PC-3 (cell line): Measurements from ENCODE around the gene HIGD1B. TPM values are rescaled to one million over a fixed set of nuclear protein-coding genes. Genes with fewer than 3 reads are reported as not detected.

Experiments used
- ATAC-seq: fragments of 200-7000 bp; cut with Tn5 transposase; 2 replicates; pipeline ENCODE4 v1.9.1; 2020; ENCODE audit warnings: mild to moderate bottlenecking, moderate library complexity
- BruUV-seq: library from RNA; stranded (reverse); fragments of 400-500 nt; replicated peaks from 2 replicates; lab custom pipeline; 2021; lab: Mats Ljungman, UMichigan
- CTCF ChIA-PET: fragments of 300-600 bp; sonication (Branson Sonifier 250); formaldehyde crosslinking; loops from one replicate; lab custom pipeline; 2022; ENCODE audit warnings: antibody characterized with exemption; lab: Charles Lee
- POLR2A ChIA-PET: fragments of 300-600 bp; sonication (Branson Sonifier 250); formaldehyde crosslinking; loops from one replicate; lab custom pipeline; 2022; ENCODE audit warnings: antibody characterized with exemption; ENCODE audit not compliant: unreplicated experiment; lab: Charles Lee
- DNase-seq: peaks from one replicate; pipeline ENCODE4 v3.0.0-alpha.2; 2015
- H2AFZ ChIP-seq: fragments of 300-600 bp; sonication (generic); 2 replicates; pipeline ENCODE4 v1.6.0; 2016; ENCODE audit warnings: antibody characterized with exemption, low read length
- H3F3A ChIP-seq: fragments of 300-600 bp; sonication (generic); one replicate; pipeline ENCODE4 v1.6.0; 2017; ENCODE audit warnings: antibody characterized with exemption, low read length, control low read depth, mild to moderate bottlenecking; ENCODE audit not compliant: unreplicated experiment
- H3K27ac ChIP-seq: fragments of 300-600 bp; sonication (generic); 2 replicates; pipeline ENCODE4 v1.5.1; 2016; ENCODE audit warnings: mild to moderate bottlenecking, low read length
- H3K27me3 ChIP-seq: fragments of 300-600 bp; sonication (generic); 2 replicates; pipeline ENCODE4 v1.6.1; 2016; ENCODE audit warnings: low read length, mixed read lengths
- H3K36me3 ChIP-seq: fragments of 300-600 bp; sonication (generic); 2 replicates; pipeline ENCODE4 v1.6.1; 2016; ENCODE audit warnings: low read depth, mixed run types, low read length, mixed read lengths
- H3K4me1 ChIP-seq: fragments of 300-600 bp; sonication (generic); 2 replicates; pipeline ENCODE4 v1.5.1; 2016; ENCODE audit warnings: low read length; ENCODE audit not compliant: insufficient read depth
- H3K4me2 ChIP-seq: fragments of 300-600 bp; sonication (generic); 2 replicates; pipeline ENCODE4 v1.6.0; 2016; ENCODE audit warnings: low read length
- H3K4me3 ChIP-seq: fragments of 300-600 bp; sonication (generic); 2 replicates; pipeline ENCODE4 v1.5.1; 2016; ENCODE audit warnings: mild to moderate bottlenecking, low read length, mixed read lengths
- H3K79me2 ChIP-seq: fragments of 300-600 bp; sonication (generic); 2 replicates; pipeline ENCODE4 v1.6.1; 2017; ENCODE audit warnings: low read length, mixed read lengths
- H3K9ac ChIP-seq: fragments of 300-600 bp; sonication (generic); 2 replicates; pipeline ENCODE4 v1.6.0; 2016; ENCODE audit warnings: mild to moderate bottlenecking, low read length
- H3K9me2 ChIP-seq: fragments of 300-600 bp; sonication (generic); replicated peaks from 2 replicates; pipeline ENCODE4 v1.6.1; 2016; ENCODE audit warnings: mixed run types, low read length, mixed read lengths
- H3K9me3 ChIP-seq: fragments of 300-600 bp; sonication (generic); 2 replicates; pipeline ENCODE4 v1.6.1; 2016; ENCODE audit warnings: low read length, mixed read lengths
- H4K20me1 ChIP-seq: fragments of 300-600 bp; sonication (generic); 2 replicates; pipeline ENCODE4 v1.6.1; 2016; ENCODE audit warnings: low read length, mixed read lengths
- CTCF ChIP-seq: fragments of 300-600 bp; sonication (generic); conservative IDR thresholded peaks from 2 replicates; pipeline ENCODE4 v1.5.1; 2017; ENCODE audit warnings: antibody characterized with exemption, low read depth, mild to moderate bottlenecking, low read length
- EZH2 ChIP-seq: fragments of 300-600 bp; sonication (generic); IDR thresholded peaks from one replicate; pipeline ENCODE4 v1.6.1; 2017; ENCODE audit warnings: antibody characterized with exemption, mild to moderate bottlenecking, low read length; ENCODE audit not compliant: unreplicated experiment
- EZH2phosphoT487 ChIP-seq: fragments of 300-600 bp; sonication (generic); IDR thresholded peaks from 2 replicates; pipeline ENCODE4 v1.6.1; 2018; ENCODE audit warnings: mild to moderate bottlenecking, antibody characterized with exemption, low read length, borderline replicate concordance
- intact Hi-C: fragments of 100-400 bp; cut with micrococcal nuclease; formaldehyde crosslinking; loops from 2 replicates; pipeline ENCODE4 v1.9.0; 2023
- total RNA-seq: library from RNA; depleted of rRNA; stranded (reverse); fragments of >200 nt; gene quantifications from 2 replicates; pipeline ENCODE4 v1.2.3, GENCODE V29; 2014

The HIGD1B gene
- total RNA-seq, 1 experiment from 2014 or later: not detected

DNA sequence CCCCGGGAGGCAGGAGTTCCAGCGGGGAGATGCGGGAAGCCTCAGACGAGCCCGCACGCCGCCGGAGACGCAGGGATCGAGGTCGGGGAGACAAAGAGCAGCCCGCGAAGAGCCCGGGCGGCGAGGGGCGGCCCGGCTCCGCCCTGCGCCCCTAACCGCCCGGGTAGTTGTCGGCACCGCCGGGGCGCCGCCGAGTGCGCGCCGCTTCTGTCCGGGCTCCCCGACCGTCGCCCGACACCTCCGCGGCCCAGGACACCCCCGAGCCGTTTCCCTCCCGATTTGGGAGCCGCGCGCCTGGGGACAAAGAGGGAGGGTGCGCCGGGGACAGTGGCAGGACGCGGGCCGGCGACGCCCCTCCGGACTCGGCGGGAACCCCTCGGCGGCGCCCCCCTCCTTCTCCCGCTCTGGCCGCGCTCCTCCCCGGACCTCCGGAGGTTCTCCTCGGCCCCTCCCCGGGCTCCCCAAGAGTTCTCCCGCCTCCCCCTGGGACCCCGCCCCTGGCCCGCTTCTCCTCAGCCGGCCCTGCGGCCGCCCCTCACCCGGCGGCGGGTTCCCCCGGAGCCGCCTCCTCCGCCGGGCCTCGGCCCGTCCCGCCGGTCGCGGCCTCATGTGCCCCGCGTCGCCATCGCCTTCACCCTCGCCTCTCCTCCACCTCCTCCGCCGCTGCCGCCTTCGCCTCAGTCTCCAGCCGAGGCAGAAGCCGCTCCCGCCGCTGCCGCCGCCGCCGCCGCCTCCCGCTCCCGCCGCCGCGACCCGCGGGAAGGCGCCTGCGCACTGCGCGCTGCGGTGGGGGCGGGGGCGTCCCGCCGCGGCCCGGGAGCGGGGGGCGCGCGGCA lies 17.9 kb upstream of the HIGD1B start, which contains the start of gene GJC1:
Gene GJC1, minus strand, starts transcription at position 765 of the 836 bp plus-strand sequence. CDS start 24,470 bp downstream, outside the sequence.
- Histone ChIP-seq H4K20me1 (no peaks in the 10 kb centered on the region), H3K4me2 (peak within 1 kb of the TSS; percentile 80), H3K9me2 (no peaks in the 10 kb centered on the region), H3K27ac (no peak within 1 kb of the TSS), H2AFZ (peak within 1 kb of the TSS; percentile 95), H3K4me3 (peak within 1 kb of the TSS; percentile 75), H3K9ac (peak within 1 kb of the TSS; percentile 70), H3K9me3 (no peaks in the 10 kb centered on the region), H3F3A (no peaks in the 10 kb centered on the region), H3K36me3 (no peaks in the 10 kb centered on the region), H3K79me2 (peaks cover 51% of the 10 kb centered on the region), H3K27me3 (no peaks in the 10 kb centered on the region), H3K4me1 (peaks cover 25% of the 10 kb centered on the region)
- intact Hi-C loops: loop anchor here (2.0 to 5.0 kb wide), 3 partner anchors 35 to 51 kb away; no protein-coding TSS in a partner anchor
- POLR2A ChIA-PET: no interaction called here
- CTCF ChIA-PET: interaction anchor here (1.1 kb wide), 1 partner anchor 54 kb away, joined by 4 read pairs; no protein-coding TSS in a partner anchor
- ATAC-seq (peak; percentile 45), DNase-seq (peak; percentile 41)
- no TSS peak for BruUV-seq
- TF ChIP-seq EZH2 (no peak), CTCF (no peak), EZH2phosphoT487 (no peak)

DNA sequence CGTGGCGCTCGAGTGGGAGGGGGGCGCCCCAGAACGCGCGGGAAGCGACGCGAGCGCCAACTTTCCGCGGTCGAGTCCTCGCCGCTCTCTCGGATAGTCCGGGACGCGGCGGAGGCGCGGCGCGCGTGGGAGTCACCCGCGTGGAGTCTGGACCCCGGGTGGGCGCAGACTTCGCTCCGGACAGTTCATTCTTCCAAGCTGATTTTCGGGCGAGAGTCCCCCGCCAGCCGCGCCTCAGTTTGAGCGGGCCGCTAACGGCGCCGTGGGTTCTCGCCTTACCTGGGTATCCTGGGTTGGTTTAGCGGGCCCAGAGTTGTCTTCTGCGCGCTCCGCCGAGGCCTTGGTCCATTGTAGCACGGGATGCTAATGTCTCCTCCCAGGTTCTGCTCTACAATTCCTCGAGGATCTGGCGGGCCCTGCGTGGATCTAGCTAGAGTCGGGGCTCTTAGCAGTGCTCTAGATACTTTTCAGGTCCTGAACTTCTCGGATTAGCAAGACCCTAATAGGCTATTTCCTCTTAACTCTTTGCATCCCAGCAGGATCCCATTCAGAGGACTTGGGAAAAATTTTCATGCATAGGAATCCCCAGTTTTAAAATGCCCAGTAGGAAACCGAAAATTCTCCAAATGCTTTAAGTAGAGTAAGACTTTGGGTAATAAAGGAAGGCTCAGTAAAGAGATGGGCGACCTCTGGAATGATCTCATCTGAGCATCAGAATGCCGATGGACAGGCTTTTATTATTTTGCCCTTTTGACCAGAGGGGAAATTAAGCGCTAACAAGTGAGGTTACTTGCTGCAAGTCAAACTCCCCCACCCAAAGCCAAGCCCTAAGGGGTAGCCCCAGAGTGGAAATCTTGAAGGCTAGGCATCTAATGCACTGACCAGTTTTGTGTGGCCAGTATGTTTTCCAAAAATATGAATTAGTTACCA lies 17.1 kb upstream of the HIGD1B start:
- peak overlapping the region; percentile 70 for H3K9ac ChIP-seq
- H3K9me3 ChIP-seq: no peaks in the 10 kb centered on the region
- H3K4me3 ChIP-seq: peak overlapping the region; percentile 75
- no peak overlapping the region for H3K27ac ChIP-seq
- H3K9me2 ChIP-seq: no peaks in the 10 kb centered on the region
- peaks cover 42% of the 10 kb centered on the region for H3K79me2 ChIP-seq
- no peaks in the 10 kb centered on the region for H3F3A ChIP-seq
- H3K27me3 ChIP-seq: no peaks in the 10 kb centered on the region
- H3K36me3 ChIP-seq: no peaks in the 10 kb centered on the region
- H3K4me1 ChIP-seq: peaks cover 25% of the 10 kb centered on the region
- ChIA-PET CTCF (interaction anchor here (0.7 to 1.4 kb wide), 2 partner anchors 16 to 51 kb away, joined by 4 to 7 read pairs; no protein-coding TSS in a partner anchor), POLR2A (no interaction called here)
- TF ChIP-seq EZH2: no peak
- TF ChIP-seq EZH2phosphoT487: no peak
- TF ChIP-seq CTCF: no peak
- DNase-seq (peak; percentile 49), ATAC-seq (peak; percentile 65)
- H4K20me1 ChIP-seq: no peaks in the 10 kb centered on the region
- peak overlapping the region; percentile 95 for H2AFZ ChIP-seq
- peak overlapping the region; percentile 80 for H3K4me2 ChIP-seq
- TSS peak; percentile 66 for BruUV-seq
- intact Hi-C loops: no loop called here
